T47D (cell line): ENCODE data around the gene ZBTB7C.
A peak's percentile ranks its signal among the peaks of the same experiment; 100 is the strongest.
"Not testable (repeated sequence)": the region's sequence is repeated elsewhere in the genome, so short reads cannot be mapped to it uniquely, and the experiment has no call there.

ENCODE experiments used
- DNase-seq, 2 experiments: peaks; one replicate each; pipeline versions ENCODE4 v3.0.0 to v3.0.0-alpha.2; 2011 to 2012; ENCODE audit warnings: low read depth in 1 of 2, low spot score in 1 of 2
- JUND ChIP-seq: IDR thresholded peaks from 2 replicates; pipeline ENCODE4 v1.6.1; 2012; ENCODE audit warnings: low read depth
- in situ Hi-C: cut with HindIII; loops from 2 replicates; pipeline ENCODE4 v1.10.0; 2016; ENCODE audit warnings: low sequenced_read_pairs, low pct_unique_long_range_greater_than_20kb

ZBTB7C gene

GRCh38 chr18:48440924-48441323 lies 31.7 kb upstream of the ZBTB7C start:
- no peak for TF ChIP-seq JUND
- no peak for DNase-seq
- in situ Hi-C loops: no loop called here

DNA sequence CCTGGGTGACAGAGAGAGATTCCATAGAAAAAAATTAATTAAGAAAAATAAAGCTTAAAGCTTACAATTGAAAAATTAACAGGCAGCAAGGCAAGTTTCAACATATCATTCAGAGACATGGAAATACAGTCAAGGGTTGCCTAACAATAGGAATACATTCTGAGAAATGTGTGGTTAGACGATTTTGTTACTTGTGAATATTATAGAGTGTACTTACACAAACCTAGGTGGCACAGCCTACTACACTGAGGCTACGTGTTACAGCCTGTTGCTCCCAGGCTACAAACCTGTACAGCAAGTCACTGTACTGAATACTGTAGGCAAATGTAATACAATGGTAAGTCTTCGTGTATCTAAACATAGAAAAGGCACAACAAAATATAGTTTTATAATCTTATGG lies 27.7 kb upstream of the ZBTB7C start:
- no peak for TF ChIP-seq JUND
- DNase-seq: no peak
- in situ Hi-C loops: no loop called here

DNA sequence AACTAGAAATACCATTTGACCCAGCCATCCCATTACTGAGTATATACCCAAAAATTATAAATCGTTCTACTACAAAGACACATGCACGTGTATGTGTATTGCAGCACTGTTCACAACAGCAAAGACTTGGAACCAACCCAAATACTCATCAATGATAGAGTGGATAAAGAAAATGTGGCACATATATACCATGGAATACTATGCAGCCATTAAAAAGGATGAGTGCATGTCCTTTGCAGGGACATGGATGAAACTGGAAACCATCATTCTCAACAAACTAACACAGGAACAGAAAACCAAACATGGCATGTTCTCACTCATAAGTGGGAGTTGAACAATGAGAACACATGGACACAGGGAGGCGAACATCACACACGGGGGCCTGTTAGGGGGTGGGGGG lies 25.2 kb upstream of the ZBTB7C start:
- DNase-seq, in situ Hi-C loops: not testable (repeated sequence)

GRCh38 chr18:48433541-48433940 lies 24.4 kb upstream of the ZBTB7C start:
- TF ChIP-seq JUND: no peak
- in situ Hi-C loops: no loop called here
- no peak for DNase-seq

GRCh38 chr18:48430150-48430549 lies 21.0 kb upstream of the ZBTB7C start:
- DNase-seq: no peak
- in situ Hi-C loops: no loop called here
- no peak for TF ChIP-seq JUND

DNA sequence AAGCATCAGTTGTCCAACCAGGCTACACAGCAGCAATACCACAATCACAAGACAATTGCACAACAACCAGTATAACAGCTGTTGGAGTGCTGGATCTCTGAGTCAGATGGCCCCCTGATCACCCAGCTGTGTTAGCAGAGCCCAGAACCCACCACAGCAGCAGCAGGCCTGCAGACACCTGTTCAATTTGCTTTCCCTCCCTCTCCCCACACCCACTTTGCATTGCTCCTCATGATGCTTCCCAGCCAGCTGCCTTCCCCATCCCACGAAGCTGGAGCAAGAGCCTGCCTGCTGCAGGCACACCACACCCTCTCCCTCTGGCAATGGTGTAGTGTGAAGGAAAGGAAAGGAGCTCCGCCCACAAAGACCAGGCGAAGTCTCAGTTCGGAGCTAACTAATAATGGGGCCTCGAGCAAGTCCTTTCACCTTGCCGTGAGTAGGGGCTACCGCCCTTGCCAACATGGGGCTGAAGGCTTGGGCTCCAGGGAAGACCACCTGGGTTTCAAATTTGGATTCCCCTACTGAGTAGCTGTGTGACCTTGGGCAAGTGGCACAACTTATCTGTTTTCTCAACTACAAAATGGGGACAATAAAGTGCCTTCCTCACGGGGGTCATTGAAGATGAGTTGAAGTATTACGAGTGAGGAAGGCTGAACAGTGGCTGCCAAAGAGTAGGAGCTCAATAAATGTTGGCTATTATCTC lies 19.4 kb upstream of the ZBTB7C start:
- no peak for DNase-seq
- in situ Hi-C loops: no loop called here
- TF ChIP-seq JUND: no peak

DNA sequence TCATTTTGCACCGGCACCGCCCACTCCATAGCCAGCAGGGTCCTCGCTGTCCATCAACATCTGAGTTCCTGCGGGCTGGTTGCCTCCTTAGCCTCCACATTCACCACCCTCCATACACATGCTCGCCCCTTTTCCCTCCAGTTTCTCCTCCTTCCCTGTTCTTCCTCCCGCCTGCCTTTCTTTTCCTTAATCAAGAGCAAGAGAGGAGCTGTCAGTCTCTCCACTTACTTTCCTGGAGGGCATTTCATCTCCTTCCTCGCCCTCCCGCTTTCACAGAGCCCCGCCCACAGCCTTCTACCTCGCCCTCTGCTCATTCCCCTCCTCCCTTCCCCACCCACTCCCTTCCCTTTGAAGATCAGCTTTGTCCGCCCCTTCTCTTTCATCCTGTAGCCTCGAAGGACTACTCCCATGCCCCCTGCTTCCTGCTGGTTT lies 13.8 kb upstream of the ZBTB7C start:
- DNase-seq: no peak
- TF ChIP-seq JUND: no peak
- in situ Hi-C loops: no loop called here

DNA sequence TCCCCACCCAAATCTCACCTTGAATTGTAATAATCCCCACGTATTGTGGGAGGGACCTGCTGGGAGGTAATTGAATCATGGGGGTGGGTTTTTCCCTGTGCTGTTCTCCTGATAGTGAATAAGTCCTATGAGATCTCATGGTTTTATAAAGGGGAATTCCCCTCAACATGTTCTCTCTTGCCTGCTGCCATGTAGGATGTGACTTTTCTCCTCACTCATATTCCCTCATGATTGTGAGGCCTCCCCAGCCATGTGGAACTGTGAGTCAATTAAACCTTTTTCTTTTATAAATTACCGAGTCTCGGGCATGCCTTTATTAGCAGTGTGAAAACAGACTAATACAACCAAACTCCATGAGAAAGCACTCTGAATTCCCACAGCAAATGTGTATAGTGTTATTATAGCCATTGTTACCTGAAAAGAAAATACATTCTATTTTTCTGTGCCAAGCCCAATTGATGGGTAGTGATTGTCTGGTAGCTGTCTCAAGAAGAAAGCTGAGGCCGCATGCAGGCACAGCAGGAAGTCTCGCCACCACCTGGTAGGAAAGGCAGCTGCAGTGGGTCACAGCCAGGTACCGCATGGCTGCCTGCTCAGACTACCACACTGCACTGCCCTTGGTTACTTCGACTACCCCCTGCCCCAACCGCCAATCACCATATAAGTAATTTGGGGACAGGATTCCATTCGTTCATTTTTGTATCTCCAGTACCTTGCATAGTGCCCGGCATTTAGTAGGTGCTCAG lies 10.3 kb upstream of the ZBTB7C start:
- peak in 1 of 2 experiments; percentile 29 for DNase-seq
- in situ Hi-C loops: no loop called here
- TF ChIP-seq JUND: no peak

DNA sequence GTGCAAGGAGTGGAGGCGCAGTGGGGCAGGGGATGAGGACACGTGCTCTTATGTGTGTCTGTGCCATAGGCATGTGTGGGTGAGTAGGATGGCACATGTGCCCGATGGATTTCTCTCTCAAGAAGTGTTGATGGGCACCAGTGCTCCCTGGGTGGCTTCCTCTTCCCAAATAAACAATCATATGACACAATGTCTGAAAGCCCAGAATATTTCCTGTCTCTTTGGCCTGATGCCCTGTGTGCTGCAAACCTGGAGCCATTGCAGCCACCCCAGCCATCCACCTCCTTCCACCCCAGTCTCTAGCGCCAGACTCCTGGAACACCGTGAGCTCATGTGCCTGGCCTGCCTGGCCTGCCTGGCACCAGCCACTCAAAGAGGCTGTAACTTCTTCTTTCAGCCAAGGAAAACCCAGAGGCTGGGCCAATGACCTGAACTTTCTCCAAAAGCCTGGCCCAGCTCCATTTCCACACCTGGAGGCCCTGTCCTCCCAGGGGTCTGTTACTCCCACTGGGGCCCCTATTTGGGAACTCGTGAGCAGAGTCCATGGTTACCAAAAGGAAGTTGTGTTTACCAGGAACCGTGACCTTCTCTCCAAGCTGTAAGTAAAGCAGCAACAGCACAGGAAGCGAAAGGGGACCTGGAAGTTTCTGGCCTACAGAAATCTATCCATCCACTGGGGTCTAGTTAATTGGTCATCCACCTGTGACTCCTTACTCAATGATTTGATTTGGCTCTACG lies 9.5 kb upstream of the ZBTB7C start:
- in situ Hi-C loops: no loop called here
- no peak for DNase-seq
- TF ChIP-seq JUND: no peak

- no peak for TF ChIP-seq JUND
- DNase-seq: no peak
- in situ Hi-C loops: no loop called here
Measured at GRCh38 chr18:48417985-48418384, 8.8 kb upstream of the ZBTB7C start.

GRCh38 chr18:48413342-48413741 lies 4.2 kb upstream of the ZBTB7C start:
- DNase-seq: no peak
- no peak for TF ChIP-seq JUND
- in situ Hi-C loops: no loop called here

GRCh38 chr18:48412339-48412929 lies 3.3 kb upstream of the ZBTB7C start:
- in situ Hi-C loops: no loop called here
- peak in 1 of 2 experiments; percentile 64 for DNase-seq
- no peak for TF ChIP-seq JUND
